HepG2 (cell line): Measurements from ENCODE around the gene GGA1. TPM values are rescaled to one million over a fixed set of nuclear protein-coding genes. Genes with fewer than 3 reads are reported as not detected.

ENCODE experiments used
- FOSL2 ChIP-seq: sonication (generic); formaldehyde crosslinking; IDR thresholded peaks from 2 replicates; pipeline ENCODE4 v1.4.0; 2020; ENCODE audit warnings: missing genetic modification reagents
- GABPA ChIP-seq, 2 experiments: IDR thresholded peaks; 2 replicates each; pipeline ENCODE4 v1.6.1; 2011 to 2016; ENCODE audit warnings: low read depth in 2 of 2, low read length in 1 of 2, missing biosample characterization in 1 of 2, missing genetic modification characterization in 1 of 2
- GATA4 ChIP-seq: sonication (generic); IDR thresholded peaks from 2 replicates; pipeline ENCODE4 v1.6.1; 2016; ENCODE audit warnings: antibody characterized with exemption, low read depth, borderline replicate concordance
- GATAD1 ChIP-seq: IDR thresholded peaks from 2 replicates; pipeline ENCODE4 v1.6.1; 2016; ENCODE audit warnings: missing genetic modification reagents, missing compliant biosample characterization
- KDM2A ChIP-seq: sonication (generic); formaldehyde crosslinking; IDR thresholded peaks from 2 replicates; pipeline ENCODE4 v1.4.0; 2020; ENCODE audit warnings: low read depth, missing genetic modification reagents, borderline replicate concordance
- KLF15 ChIP-seq: sonication (generic); formaldehyde crosslinking; IDR thresholded peaks from 2 replicates; pipeline ENCODE4 v1.8.1; 2023; ENCODE audit warnings: borderline replicate concordance, mild to moderate bottlenecking, inconsistent platforms, missing genetic modification reagents, mixed read lengths
- MYPOP ChIP-seq: sonication (generic); formaldehyde crosslinking; IDR thresholded peaks from 2 replicates; pipeline ENCODE4 v1.8.1; 2023; ENCODE audit warnings: mild to moderate bottlenecking, moderate library complexity, missing genetic modification reagents
- NFYC ChIP-seq: IDR thresholded peaks from 2 replicates; pipeline ENCODE4 v1.6.1; 2016; ENCODE audit warnings: missing genetic modification reagents, missing compliant biosample characterization
- NR2C2 ChIP-seq: sonication (generic); formaldehyde crosslinking; IDR thresholded peaks from 2 replicates; pipeline ENCODE4 v1.4.0; 2020; ENCODE audit warnings: missing genetic modification reagents, mild to moderate bottlenecking, moderate library complexity, borderline replicate concordance
- RCOR2 ChIP-seq: IDR thresholded peaks from 2 replicates; pipeline ENCODE4 v1.6.1; 2016; ENCODE audit warnings: missing biosample characterization, missing genetic modification reagents
- REST ChIP-seq, 2 experiments: IDR thresholded peaks; 2 replicates each; pipeline ENCODE4 v1.6.1; 2011 to 2012; ENCODE audit warnings: low read length in 2 of 2, borderline replicate concordance in 1 of 2, low read depth in 1 of 2, mild to moderate bottlenecking in 1 of 2, moderate library complexity in 1 of 2
- SP1 ChIP-seq, 2 experiments: fragments of 450-650 bp in 1 of 2; sonication (generic) in 1 of 2; formaldehyde crosslinking in 1 of 2; IDR thresholded peaks; 2 replicates each; pipeline versions ENCODE4 v1.4.0 to v1.6.1; 2016 to 2020; ENCODE audit warnings: missing genetic modification reagents in 1 of 2
- TSC22D2 ChIP-seq: sonication (generic); formaldehyde crosslinking; IDR thresholded peaks from 2 replicates; pipeline ENCODE4 v1.5.1; 2020; ENCODE audit warnings: missing genetic modification reagents, mild to moderate bottlenecking, borderline replicate concordance
- ZKSCAN8 ChIP-seq: IDR thresholded peaks from 2 replicates; pipeline ENCODE4 v1.6.1; 2016; ENCODE audit warnings: borderline replicate concordance, missing genetic modification reagents, missing compliant biosample characterization
- ZNF264 ChIP-seq: sonication (generic); formaldehyde crosslinking; IDR thresholded peaks from 2 replicates; pipeline ENCODE4 v1.4.0; 2020; ENCODE audit warnings: missing genetic modification reagents
- ZNF44 ChIP-seq: sonication (generic); formaldehyde crosslinking; IDR thresholded peaks from 2 replicates; pipeline ENCODE4 v1.5.1; 2020; ENCODE audit warnings: mild to moderate bottlenecking, missing genetic modification reagents
- ZNF496 ChIP-seq: sonication (generic); formaldehyde crosslinking; IDR thresholded peaks from 2 replicates; pipeline ENCODE4 v1.8.1; 2023; ENCODE audit warnings: mild to moderate bottlenecking, moderate library complexity, missing genetic modification reagents; ENCODE audit not compliant: insufficient replicate concordance
- ZNF564 ChIP-seq: sonication (generic); formaldehyde crosslinking; IDR thresholded peaks from 2 replicates; pipeline ENCODE4 v1.8.1; 2023; ENCODE audit warnings: mild to moderate bottlenecking, missing genetic modification reagents
- polyA plus RNA-seq, 8 experiments: library from polyadenylated mRNA; depleted of rRNA in 3 of 8; stranded (reverse) in 7 of 8; unstranded in 1 of 8; fragments of >200 nt; fragmentation: Illumina TruSeq in 4 of 8; extraction: Trizol in 4 of 8; gene quantifications; 2 replicates each; pipeline versions ENCODE4 v1.2.1 to v1.2.3, GENCODE V29; 2011 to 2016; ENCODE audit warnings: low read depth in 4 of 8, missing spikeins in 1 of 8, mixed read lengths in 1 of 8; ENCODE audit not compliant: insufficient read depth in 1 of 8
- total RNA-seq, 5 experiments: library from RNA; depleted of rRNA; stranded (reverse); fragments of >200 nt; fragmentation: Illumina TruSeq; extraction: Trizol; gene quantifications; 2 replicates each; pipeline ENCODE4 v1.2.3, GENCODE V29; 2016; ENCODE audit warnings: low read depth in 1 of 5
- TF ChIP-seq, protein P1 (sequence below): sonication (generic); formaldehyde crosslinking; IDR thresholded peaks from 2 replicates; pipeline ENCODE4 v1.5.1; 2020; ENCODE audit warnings: mild to moderate bottlenecking, missing genetic modification reagents, borderline replicate concordance
- TF ChIP-seq, protein P2 (sequence below): fragments of 450-650 bp; IDR thresholded peaks from 2 replicates; pipeline ENCODE4 v1.6.1; 2016

The GGA1 gene
- total and polyA plus RNA-seq, 2 of the 13 experiments (the other 11 are each of a cell fraction or from before 2014, with no cell fraction given): 29.1 to 87.2 TPM

- TF ChIP-seq, protein P1, sequence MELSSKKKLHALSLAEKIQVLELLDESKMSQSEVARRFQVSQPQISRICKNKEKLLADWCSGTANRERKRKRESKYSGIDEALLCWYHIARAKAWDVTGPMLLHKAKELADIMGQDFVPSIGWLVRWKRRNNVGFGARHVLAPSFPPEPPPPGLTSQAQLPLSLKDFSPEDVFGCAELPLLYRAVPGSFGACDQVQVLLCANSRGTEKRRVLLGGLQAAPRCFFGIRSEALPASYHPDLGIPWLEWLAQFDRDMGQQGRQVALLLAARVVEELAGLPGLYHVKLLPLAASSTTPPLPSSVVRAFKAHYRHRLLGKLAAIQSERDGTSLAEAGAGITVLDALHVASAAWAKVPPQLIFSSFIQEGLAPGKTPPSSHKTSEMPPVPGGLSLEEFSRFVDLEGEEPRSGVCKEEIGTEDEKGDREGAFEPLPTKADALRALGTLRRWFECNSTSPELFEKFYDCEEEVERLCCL (CRISPR knock-in tag): no peak
- TF ChIP-seq MYPOP: no peak
- peak; percentile 81 for TF ChIP-seq KDM2A (CRISPR knock-in tag)
- no peak for TF ChIP-seq ZNF264
- no peak for TF ChIP-seq ZKSCAN8 (CRISPR knock-in tag)
- 0 out of 2 replicates have a peak, but pooled peaks have one; percentile 13 for TF ChIP-seq TSC22D2 (CRISPR knock-in tag)
- peak; percentile 75 for TF ChIP-seq ZNF564 (CRISPR knock-in tag)
- TF ChIP-seq RCOR2: no peak
- TF ChIP-seq REST (IDR thresholded peaks at IDR 0.05; ENCODE audit: borderline replicate concordance in 1 of 2, low read depth in 1 of 2, low read length in 2 of 2): no peak
- no peak for TF ChIP-seq ZNF496 (CRISPR knock-in tag)
- peak; percentile 84 for TF ChIP-seq FOSL2 (CRISPR knock-in tag)
- peak; percentile 38 for TF ChIP-seq GABPA (IDR thresholded peaks at IDR 0.05; ENCODE audit: low read depth, low read length)
- peak; percentile 84 for TF ChIP-seq GABPA (CRISPR knock-in tag; IDR thresholded peaks at IDR 0.05; ENCODE audit: low read depth)
- TF ChIP-seq GATAD1 (CRISPR knock-in tag): no peak; the same call in 1 of the 2 replicates
- TF ChIP-seq SP1 (IDR thresholded peaks at IDR 0.05): no peak
- TF ChIP-seq SP1 (CRISPR knock-in tag; IDR thresholded peaks at IDR 0.05): peak; percentile 79
- TF ChIP-seq, protein P2, sequence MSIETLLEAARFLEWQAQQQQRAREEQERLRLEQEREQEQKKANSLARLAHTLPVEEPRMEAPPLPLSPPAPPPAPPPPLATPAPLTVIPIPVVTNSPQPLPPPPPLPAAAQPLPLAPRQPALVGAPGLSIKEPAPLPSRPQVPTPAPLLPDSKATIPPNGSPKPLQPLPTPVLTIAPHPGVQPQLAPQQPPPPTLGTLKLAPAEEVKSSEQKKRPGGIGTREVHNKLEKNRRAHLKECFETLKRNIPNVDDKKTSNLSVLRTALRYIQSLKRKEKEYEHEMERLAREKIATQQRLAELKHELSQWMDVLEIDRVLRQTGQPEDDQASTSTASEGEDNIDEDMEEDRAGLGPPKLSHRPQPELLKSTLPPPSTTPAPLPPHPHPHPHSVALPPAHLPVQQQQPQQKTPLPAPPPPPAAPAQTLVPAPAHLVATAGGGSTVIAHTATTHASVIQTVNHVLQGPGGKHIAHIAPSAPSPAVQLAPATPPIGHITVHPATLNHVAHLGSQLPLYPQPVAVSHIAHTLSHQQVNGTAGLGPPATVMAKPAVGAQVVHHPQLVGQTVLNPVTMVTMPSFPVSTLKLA: no peak
- TF ChIP-seq GATA4: 0 out of 2 replicates have a peak, but pooled peaks have one; percentile 37
- TF ChIP-seq NR2C2 (CRISPR knock-in tag): peak; percentile 67; the same call in 1 of the 2 replicates
- no peak for TF ChIP-seq ZNF44 (CRISPR knock-in tag)
- TF ChIP-seq KLF15 (CRISPR knock-in tag): no peak; the same call in 1 of the 2 replicates
- TF ChIP-seq NFYC (CRISPR knock-in tag): peak; percentile 46
Observed at GRCh38 chr22:37633625-37634416, 25.2 kb downstream of the GGA1 start (continued).
